Fibroblast of skin of back (primary cell): ENCODE data around the gene AQP3.
"Not testable (repeated sequence)": the region's sequence is repeated elsewhere in the genome, so short reads cannot be mapped to it uniquely, and the experiment has no call there.

ENCODE experiments used
- DNase-seq: peaks from one replicate; pipeline ENCODE4 v3.0.0-alpha.2; 2013

Gene AQP3

GRCh38 chr9:33464045-33464636 is 16.7 kb upstream of the AQP3 start:
- no peak for DNase-seq

DNA sequence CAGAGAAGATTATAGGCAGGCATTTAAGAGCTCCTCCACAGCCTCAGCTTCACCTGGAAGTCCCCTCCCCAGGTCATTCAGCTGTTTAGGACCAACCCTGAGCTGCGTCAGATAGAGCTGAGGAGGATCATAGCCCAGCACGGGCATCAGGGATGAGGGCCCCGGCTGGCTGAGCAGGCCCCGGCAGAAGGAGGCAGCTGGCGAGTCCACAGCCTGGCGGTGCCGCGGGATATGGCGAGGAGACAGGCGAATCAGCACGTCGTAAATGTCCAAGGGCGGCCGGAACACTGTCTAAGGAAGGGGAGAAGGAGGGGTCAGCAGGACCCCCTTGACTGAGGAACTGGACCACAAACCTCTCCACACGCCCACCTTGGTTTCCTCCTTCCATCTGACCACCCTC is 15.8 kb upstream of the AQP3 start:
- DNase-seq: no peak

DNA sequence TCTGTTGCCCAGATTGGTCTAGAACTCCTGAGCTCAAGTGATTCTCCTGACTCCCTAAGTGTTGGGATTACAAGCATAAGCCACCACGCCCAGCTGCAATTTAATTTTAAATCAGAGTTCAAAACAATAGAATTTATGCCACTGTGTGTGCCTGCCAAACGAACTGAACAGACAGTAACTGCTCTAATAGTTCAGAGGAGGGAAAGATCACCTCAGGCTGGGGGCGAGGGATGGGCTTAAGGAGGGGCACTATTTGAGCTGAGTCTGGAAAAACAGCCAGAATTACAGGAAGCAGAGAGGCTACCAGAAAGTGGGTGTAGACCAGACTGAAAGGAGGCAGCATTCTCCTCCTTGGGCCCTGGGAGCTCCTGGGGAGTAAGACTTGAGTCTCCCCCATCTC is 14.1 kb upstream of the AQP3 start:
- DNase-seq: no peak

DNA sequence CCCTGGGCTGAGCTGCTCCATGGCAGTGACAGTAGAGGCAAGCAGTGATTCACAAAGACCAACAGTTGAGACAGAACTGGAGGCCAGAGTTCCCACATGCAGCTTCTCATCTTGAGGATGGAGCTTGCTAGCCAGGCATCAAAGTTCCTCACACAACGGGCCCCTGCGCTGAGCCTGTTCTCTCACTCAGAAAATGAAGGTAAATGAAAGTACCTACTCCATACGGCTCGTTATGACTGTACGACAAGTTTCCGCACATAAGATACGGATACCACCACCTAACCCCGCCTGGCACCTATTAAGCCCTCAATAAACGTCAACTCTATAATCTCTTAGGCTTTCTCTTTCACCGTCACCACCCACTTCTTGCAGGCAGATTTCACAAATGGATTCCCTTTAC is 13.5 kb upstream of the AQP3 start:
- no peak for DNase-seq

GRCh38 chr9:33459115-33459514 is 11.7 kb upstream of the AQP3 start:
- no peak for DNase-seq

DNA sequence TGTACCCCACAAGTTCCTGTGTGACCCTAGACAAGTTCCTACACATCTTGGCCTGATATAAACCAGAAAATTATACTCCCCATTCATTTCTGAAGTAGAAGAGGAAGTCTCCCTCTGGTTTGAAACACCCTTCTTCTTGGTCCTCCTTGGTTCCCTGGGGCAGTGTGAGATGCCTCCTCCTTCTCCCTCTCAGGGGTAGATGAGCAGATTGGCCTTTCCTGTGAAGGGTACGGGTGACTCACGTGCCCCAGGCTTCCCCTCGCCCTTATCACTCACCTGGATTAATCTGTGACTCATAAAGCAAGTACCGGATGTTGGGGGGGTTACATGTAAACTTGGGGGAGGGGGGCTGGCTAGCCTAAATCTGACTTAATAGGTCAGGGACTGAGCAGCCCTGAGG is 11.1 kb upstream of the AQP3 start:
- DNase-seq: no peak

DNA sequence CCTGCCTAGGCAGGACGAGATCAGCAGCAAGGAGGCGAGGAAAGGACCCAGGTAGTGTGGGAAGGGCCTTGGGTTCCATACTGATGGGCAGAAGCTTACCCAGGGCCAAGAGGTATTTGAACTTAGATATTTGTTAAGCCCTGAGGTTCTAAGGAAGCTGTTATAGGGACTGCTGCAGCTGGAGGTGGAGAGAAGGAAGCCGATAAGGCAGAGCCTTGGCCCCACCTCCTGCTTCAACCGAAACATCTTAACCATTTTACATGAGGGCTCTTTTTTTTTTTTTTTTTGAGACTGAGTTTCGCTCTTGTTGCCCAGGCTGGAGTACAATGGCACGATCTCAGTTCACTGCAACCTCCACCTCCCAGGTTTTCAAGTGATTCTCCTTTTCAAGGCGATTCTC is 8.6 kb upstream of the AQP3 start:
- DNase-seq: no peak

GRCh38 chr9:33455456-33455855 is 8.1 kb upstream of the AQP3 start:
- not testable (repeated sequence) for DNase-seq

DNA sequence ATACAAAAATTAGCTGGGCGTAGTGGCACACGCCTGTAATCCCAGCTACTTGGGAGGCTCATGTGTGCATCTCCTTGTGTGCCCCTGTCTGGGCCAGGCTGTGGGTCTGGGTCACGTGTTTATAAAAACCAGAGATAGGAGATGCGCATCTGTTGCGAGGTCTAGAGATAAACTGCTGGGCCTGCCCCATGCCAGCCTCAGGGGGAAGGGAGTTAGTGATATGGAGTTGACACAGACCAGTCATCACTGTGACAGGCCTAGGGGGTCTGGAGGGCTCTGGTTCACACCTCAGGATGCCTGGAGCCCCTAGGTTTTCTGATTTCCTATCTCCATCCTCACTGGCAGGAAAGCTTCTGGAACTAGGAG is 7.3 kb upstream of the AQP3 start:
- not testable (repeated sequence) for DNase-seq

GRCh38 chr9:33453999-33454660 is 6.7 kb upstream of the AQP3 start:
- DNase-seq: no peak

DNA sequence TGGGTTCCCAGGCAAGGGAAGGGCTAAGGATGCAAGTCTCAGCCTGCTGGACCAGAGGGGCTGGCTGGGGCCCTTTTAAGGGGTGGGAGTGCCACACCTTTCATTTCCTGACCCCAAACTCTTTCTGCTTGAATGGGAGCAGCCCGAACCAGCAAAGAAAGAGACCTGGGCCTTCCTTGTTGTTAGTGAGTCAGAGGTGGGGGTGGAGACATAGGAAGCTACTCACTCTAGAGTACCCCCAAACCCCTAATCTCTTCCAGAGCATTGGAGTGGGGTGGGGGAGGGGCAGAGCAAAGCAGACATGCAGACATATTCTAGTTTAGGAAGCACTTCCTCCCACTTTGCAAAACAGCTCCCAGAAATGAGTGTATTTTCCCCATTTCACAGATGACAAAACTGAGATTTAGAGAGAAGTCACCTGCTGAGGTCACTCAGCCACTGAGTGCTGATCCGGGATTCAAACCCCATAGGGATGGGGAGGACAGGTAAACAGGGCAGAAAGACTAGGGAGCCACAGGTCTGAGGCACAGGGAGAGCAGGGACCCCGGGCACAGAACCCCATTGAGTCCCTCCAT is 6.0 kb upstream of the AQP3 start:
- DNase-seq: no peak

- DNase-seq: peak; percentile 86
These were observed 5.5 kb upstream of the AQP3 start for GRCh38 chr9:33452828-33453271.

DNA sequence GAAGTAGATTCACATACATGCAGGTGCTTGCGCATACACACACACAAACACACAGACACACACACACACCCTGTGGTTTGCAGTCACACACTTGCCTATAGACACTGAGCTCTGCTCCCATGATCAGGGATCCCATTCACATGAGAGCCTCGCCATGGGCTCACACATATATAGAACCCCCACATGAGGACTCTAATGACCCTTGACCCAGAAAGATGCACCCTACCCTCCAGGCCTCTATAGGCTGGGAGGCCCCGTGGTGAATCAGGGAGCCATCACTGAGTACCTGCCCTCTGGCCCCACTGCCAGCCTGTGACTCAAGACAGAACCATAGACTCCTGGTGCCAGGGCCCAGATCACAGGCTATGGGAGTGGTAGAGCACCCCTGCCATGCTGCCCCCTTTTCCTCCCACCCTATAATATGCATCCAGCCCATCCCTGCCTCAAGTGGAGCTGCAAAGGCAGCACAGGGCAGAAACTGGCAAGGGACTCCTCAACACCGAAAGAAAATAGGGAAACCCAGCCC is 3.3 kb upstream of the AQP3 start:
- no peak for DNase-seq

DNA sequence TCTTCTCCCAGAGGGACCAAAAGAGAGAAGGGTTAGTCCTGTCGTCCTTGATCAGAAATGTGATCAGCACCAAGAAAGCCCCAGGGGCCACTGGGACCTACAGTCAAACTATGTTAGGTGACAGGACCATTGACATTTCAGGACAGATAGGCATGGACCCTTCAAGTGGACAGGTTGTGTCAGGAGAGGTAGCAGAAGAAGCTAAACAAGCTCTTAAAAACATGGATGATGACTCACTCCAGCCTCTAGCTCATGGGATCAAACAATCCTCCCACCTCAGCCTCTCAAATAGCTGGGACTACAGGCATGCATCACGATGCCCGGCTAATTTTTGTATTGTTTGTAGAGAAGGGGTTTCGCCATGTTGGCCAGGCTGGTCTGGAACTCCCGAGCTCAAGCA is 2.3 kb upstream of the AQP3 start:
- no peak for DNase-seq

- DNase-seq: no peak
These were observed 583 bp upstream of the AQP3 start for GRCh38 chr9:33447799-33448553.

- DNase-seq: no peak
These were observed 1.0 kb downstream of the AQP3 start for GRCh38 chr9:33446240-33446945.

DNA sequence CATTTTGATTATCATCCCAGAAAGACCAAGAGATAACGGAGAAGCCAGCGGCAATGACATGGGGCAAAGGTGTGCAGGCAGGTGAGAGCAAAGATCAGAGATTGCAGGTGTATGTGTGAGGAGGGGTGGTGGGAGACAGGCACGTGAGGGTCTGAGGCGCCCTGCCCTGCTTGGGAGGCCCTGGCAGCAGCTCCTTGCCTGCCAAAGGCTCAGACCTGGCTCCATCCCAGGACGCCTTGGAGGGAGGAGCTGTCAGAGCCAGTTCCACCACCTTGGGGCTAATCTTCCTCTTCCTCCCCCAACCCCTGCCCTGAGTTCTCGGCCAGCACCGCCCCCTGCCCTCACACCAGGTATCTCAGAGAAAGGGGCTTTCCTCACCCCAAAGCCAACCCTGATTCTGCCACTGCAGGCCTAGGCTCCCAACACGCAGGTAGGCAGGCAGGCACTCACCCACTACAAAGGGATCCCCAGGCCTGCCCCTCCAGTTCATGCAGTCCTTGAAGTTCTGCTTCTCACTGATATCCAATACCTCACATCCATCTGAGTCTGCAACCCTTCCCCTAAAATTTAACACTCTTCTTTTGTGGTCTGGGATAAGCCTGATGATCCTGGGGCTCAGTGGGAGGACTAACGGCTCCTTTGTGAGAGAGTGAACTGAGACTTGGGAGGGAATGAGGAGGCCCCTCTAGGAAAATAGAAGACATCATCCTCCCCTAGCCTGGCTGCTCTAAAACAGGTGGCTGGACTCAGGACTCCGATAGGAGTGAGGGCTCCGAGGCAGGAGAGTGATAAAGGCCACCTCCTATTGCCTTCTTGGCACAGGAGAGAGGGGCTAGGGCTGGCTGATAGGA is 1.8 kb downstream of the AQP3 start:
- no peak for DNase-seq

- no peak for DNase-seq
These were observed 3.8 kb downstream of the AQP3 start for GRCh38 chr9:33443464-33444154.

- no peak for DNase-seq
These were observed 4.3 kb downstream of the AQP3 start for GRCh38 chr9:33443047-33443446.

DNA sequence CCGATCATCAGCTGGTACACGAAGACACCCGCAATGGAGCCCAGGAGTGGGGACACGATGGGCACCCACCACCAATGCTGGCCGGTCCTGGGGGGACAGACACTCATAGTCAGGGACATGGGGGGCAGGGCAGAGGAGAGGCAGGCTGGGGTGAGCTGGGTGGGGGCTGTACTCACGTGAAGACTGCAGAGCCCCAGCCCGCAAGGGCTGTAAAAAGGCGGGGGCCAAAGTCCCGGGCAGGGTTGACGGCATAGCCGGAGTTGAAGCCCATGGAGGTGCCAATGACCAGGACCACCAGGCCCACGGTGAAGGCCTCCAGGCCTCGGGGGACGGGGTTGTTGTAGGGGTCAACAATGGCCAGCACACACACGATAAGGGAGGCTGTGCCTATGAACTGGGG is 5.3 kb downstream of the AQP3 start:
- no peak for DNase-seq

DNA sequence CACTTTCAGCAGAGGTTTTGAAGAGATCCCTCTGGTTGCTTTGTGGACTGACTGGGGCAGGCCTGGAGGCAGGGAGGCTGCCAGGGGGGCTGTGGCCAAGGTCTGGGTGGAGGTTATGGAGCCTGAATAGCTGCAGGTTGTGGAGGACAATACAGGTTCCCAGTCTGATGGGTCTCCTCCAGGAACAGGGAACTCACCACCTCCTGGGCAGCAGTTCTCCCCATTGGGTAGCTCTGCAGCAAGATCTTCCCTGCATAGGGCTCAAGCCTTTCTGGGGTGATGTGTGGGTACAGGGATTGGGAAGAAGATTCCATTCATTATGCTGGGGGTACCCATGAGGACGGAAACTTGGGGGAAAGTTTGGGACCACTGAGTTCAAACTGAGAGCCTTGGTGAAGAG is 6.8 kb downstream of the AQP3 start:
- no peak for DNase-seq
